HG03378 (cell line): ENCODE data around the gene BFSP1.

Experiments used
- ATAC-seq: cut with Tn5 transposase; IDR thresholded peaks from one replicate; pipeline ENCODE4 v1.9.1; 2021; ENCODE audit warnings: mild to moderate bottlenecking, moderate library complexity; ENCODE audit not compliant: unreplicated experiment

BFSP1 gene

GRCh38 chr20:17530716-17531664, at the start of gene BFSP1:
BFSP1 (minus strand) TSS chr20:17531379; CDS start chr20:17531329, 50 bp downstream.
- no peak for ATAC-seq

GRCh38 chr20:17580895-17581294, 49.7 kb upstream of the BFSP1 start:
- no peak for ATAC-seq

GRCh38 chr20:17579369-17580039, 48.3 kb upstream of the BFSP1 start:
- ATAC-seq: no peak

GRCh38 chr20:17576215-17576614, 45.0 kb upstream of the BFSP1 start:
- no peak for ATAC-seq

GRCh38 chr20:17573463-17573862, 42.3 kb upstream of the BFSP1 start:
- no peak for ATAC-seq

GRCh38 chr20:17572034-17572638, 41.0 kb upstream of the BFSP1 start:
- no peak for ATAC-seq

- ATAC-seq: no peak
Measured at GRCh38 chr20:17571153-17571527, 40.0 kb upstream of the BFSP1 start.

- ATAC-seq: peak; percentile 42
Measured at GRCh38 chr20:17570347-17571152, 39.4 kb upstream of the BFSP1 start.

GRCh38 chr20:17569616-17570346, 38.6 kb upstream of the BFSP1 start, which contains the start of gene DSTN:
DSTN (plus strand) TSS chr20:17570075; CDS start chr20:17570209, 134 bp downstream.
- ATAC-seq: peak; percentile 83

- no peak for ATAC-seq
Measured at GRCh38 chr20:17568972-17569521, 37.9 kb upstream of the BFSP1 start.

- ATAC-seq: no peak
Measured at GRCh38 chr20:17568045-17568788, 37.0 kb upstream of the BFSP1 start.

- ATAC-seq: no peak
Measured at GRCh38 chr20:17566345-17566744, 35.2 kb upstream of the BFSP1 start.

- no peak for ATAC-seq
Measured at GRCh38 chr20:17565169-17565845, 34.1 kb upstream of the BFSP1 start.

GRCh38 chr20:17562804-17563305, 31.7 kb upstream of the BFSP1 start:
- ATAC-seq: no peak

- ATAC-seq: no peak
Measured at GRCh38 chr20:17560344-17561074, 29.3 kb upstream of the BFSP1 start.

GRCh38 chr20:17559338-17559737, 28.2 kb upstream of the BFSP1 start:
- no peak for ATAC-seq

GRCh38 chr20:17558941-17559304, 27.7 kb upstream of the BFSP1 start:
- no peak for ATAC-seq
